Activated CD8-positive, alpha-beta memory T cell treated with anti-CD3 and anti-CD28 coated beads, Interleukin-2, amount 50 U/mL, for 1 hour (primary cell): ENCODE data around the gene CADM1.

Experiments used
- DNase-seq: peaks from one replicate; pipeline ENCODE4 v3.0.0-alpha.2; 2020; ENCODE audit errors: extremely low read depth

The CADM1 gene

GRCh38 chr11:115279813-115280761 lies 224.1 kb downstream of the CADM1 start:
- no peak for DNase-seq

GRCh38 chr11:115276799-115277198 lies 227.4 kb downstream of the CADM1 start:
- DNase-seq = no peak

- DNase-seq = no peak
Observed at GRCh38 chr11:115276191-115276590, 228.0 kb downstream of the CADM1 start.

GRCh38 chr11:115275045-115275444 lies 229.2 kb downstream of the CADM1 start:
- no peak for DNase-seq

GRCh38 chr11:115272925-115273324 lies 231.3 kb downstream of the CADM1 start:
- DNase-seq = no peak

- DNase-seq = no peak
Observed at GRCh38 chr11:115271643-115272042, 232.6 kb downstream of the CADM1 start.

GRCh38 chr11:115269191-115269950 lies 234.8 kb downstream of the CADM1 start:
- DNase-seq = no peak

GRCh38 chr11:115267871-115268270 lies 236.3 kb downstream of the CADM1 start:
- no peak for DNase-seq

GRCh38 chr11:115267238-115267781 lies 236.9 kb downstream of the CADM1 start:
- DNase-seq = no peak

GRCh38 chr11:115266066-115266639 lies 238.1 kb downstream of the CADM1 start:
- no peak for DNase-seq

GRCh38 chr11:115263799-115264656 lies 240.2 kb downstream of the CADM1 start:
- DNase-seq = no peak

GRCh38 chr11:115258216-115258615 lies 246.0 kb downstream of the CADM1 start:
- no peak for DNase-seq

GRCh38 chr11:115257678-115258077 lies 246.5 kb downstream of the CADM1 start:
- DNase-seq = no peak

GRCh38 chr11:115257270-115257669 lies 246.9 kb downstream of the CADM1 start:
- no peak for DNase-seq

GRCh38 chr11:115256397-115257197 lies 247.6 kb downstream of the CADM1 start:
- DNase-seq = no peak

- DNase-seq = no peak
Observed at GRCh38 chr11:115255006-115255762, 249.0 kb downstream of the CADM1 start.

GRCh38 chr11:115251126-115251525 lies 253.1 kb downstream of the CADM1 start:
- no peak for DNase-seq

- DNase-seq = no peak
Observed at GRCh38 chr11:115249061-115249578, 255.1 kb downstream of the CADM1 start.

GRCh38 chr11:115247953-115248352 lies 256.3 kb downstream of the CADM1 start:
- no peak for DNase-seq
